HUES48 (cell line): ENCODE results near the gene GSKIP.
A peak's percentile ranks its signal among the peaks of the same experiment; 100 is the strongest.

Experiments
- H3K27ac ChIP-seq: one replicate; pipeline ENCODE4 v1.7.0; 2013; ENCODE audit warnings: low read depth, low read length, inconsistent platforms
- H3K27me3 ChIP-seq: 2 replicates; pipeline ENCODE4 v1.6.1; 2013; ENCODE audit warnings: mild to moderate bottlenecking, low read length; ENCODE audit not compliant: control insufficient read depth, insufficient read depth
- H3K36me3 ChIP-seq: 2 replicates; pipeline ENCODE4 v1.6.1; 2013; ENCODE audit warnings: low read length; ENCODE audit not compliant: control insufficient read depth, insufficient read depth
- H3K4me1 ChIP-seq: 2 replicates; pipeline ENCODE4 v1.6.1; 2013; ENCODE audit warnings: mild to moderate bottlenecking, low read length; ENCODE audit not compliant: control insufficient read depth, insufficient read depth
- H3K4me3 ChIP-seq: 2 replicates; pipeline ENCODE4 v1.5.1; 2013; ENCODE audit warnings: mild to moderate bottlenecking, low read depth, low read length
- H3K9ac ChIP-seq: 2 replicates; pipeline ENCODE4 v1.6.1; 2013; ENCODE audit warnings: mild to moderate bottlenecking, low read depth, low read length, moderate library complexity
- H3K9me3 ChIP-seq: 2 replicates; pipeline ENCODE4 v1.6.1; 2013; ENCODE audit warnings: low read length; ENCODE audit not compliant: control insufficient read depth, insufficient read depth

GSKIP gene

DNA sequence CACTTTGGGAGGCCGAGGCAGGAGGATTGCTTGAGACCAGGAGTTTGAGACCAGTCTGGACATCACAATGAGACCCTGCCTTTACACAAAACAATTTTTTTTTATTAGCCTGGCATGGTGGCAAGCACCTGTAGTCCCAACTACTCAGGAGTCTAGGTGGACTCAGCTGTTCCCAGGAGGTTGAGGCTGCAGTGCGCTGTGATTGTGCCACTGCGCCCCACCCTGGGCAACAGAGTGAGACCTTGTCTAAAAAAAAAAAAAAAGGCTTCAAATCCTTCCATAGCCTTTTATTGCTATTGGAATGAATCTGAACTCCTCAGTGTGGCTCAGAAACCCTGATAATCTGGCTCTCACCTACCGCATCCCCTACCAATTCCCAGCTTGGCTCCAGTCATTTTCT is 54.7 kb downstream of the GSKIP start:
- Histone ChIP-seq H3K27ac (no peak overlapping the region), H3K4me1 (no peaks in the 10 kb centered on the region), H3K36me3 (no peaks in the 10 kb centered on the region), H3K4me3 (no peak overlapping the region), H3K9me3 (no peaks in the 10 kb centered on the region), H3K9ac (no peak overlapping the region), H3K27me3 (no peaks in the 10 kb centered on the region)

DNA sequence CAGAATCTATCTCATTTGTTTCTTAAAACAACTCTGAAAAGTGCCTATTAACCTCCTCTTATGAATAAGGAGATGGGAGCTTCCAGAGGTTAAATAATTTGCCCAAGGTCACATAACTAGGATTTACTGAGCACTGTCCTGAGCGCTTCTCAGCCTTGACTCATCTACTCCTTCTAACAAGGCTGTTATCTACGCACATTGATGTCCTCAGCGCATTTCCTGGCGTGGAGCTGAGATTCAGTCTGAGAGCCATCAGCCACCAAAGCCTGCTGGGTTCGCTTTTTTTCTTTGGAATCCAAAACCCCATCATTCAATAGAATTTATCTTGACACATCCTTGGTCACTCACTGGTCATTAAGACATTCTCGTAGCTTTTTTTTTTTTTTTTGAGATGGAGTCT is 57.9 kb downstream of the GSKIP start:
- no peaks in the 10 kb centered on the region for H3K4me1 ChIP-seq
- no peaks in the 10 kb centered on the region for H3K27me3 ChIP-seq
- H3K27ac ChIP-seq: no peak overlapping the region
- no peak overlapping the region for H3K4me3 ChIP-seq
- H3K9ac ChIP-seq: no peak overlapping the region
- H3K9me3 ChIP-seq: no peaks in the 10 kb centered on the region
- H3K36me3 ChIP-seq: no peaks in the 10 kb centered on the region

DNA sequence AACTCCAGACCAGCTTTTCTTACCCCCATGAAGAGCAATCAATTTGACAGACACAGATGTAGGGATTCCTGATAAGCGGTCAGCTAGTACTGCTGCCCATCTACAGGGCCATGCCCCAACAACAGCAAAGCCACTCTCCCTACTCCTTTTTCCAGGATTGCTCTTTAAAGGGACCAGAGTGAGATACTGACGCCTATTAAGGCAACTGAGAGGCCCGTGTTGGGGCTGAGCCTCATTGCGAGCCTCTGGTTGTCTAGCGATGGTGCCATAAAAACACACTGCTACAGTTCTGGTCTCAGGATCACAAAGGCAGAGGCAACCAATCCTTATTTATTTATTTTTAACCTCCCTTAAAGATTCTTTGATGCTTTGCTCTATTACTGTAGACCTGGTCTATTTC is 59.7 kb downstream of the GSKIP start:
- Histone ChIP-seq H3K27me3 (no peaks in the 10 kb centered on the region), H3K4me1 (no peaks in the 10 kb centered on the region), H3K27ac (no peak overlapping the region)

DNA sequence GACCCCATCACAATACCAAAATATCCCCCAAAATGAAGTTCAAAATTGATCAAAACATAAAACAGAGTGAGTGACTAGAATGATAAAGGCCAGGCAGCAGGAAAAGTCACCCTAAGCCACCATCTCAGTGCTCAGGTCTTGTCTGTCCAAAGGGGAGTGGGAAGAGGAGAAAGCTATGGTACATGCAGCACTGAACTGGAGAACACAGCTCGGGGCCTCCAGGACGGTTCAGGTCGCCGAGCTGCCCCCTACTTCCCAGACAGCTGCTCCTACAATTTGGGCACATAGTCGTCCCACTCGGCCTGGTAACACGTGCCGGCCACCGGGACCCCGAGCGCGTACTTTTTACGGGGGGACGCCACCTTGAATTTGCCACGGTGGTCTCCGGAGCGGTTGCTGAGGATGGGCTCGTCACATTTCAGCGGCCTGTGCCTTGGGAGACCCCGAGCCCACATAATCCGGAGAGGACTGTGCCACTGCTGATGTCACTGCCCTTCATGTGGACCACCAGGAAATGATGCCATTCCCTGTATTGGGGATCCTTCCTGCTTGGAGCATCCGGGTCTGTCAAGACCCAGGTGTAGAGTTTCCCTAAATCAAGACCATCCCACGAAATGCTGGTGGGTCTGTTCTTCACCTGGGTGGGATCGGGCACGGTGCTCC is 60.3 kb downstream of the GSKIP start:
- H3K9me3 ChIP-seq: no peaks in the 10 kb centered on the region
- no peak overlapping the region for H3K27ac ChIP-seq
- H3K4me1 ChIP-seq: no peaks in the 10 kb centered on the region
- peak overlapping the region; percentile 17; the same call in 1 of the 2 replicates for H3K4me3 ChIP-seq
- no peak overlapping the region for H3K9ac ChIP-seq
- H3K27me3 ChIP-seq: no peaks in the 10 kb centered on the region
- no peaks in the 10 kb centered on the region for H3K36me3 ChIP-seq

More for the DNA sequence above, 59.7 kb downstream of the GSKIP start:
- Histone ChIP-seq H3K36me3 (no peaks in the 10 kb centered on the region), H3K9me3 (no peaks in the 10 kb centered on the region), H3K4me3 (no peak overlapping the region), H3K9ac (no peak overlapping the region)

DNA sequence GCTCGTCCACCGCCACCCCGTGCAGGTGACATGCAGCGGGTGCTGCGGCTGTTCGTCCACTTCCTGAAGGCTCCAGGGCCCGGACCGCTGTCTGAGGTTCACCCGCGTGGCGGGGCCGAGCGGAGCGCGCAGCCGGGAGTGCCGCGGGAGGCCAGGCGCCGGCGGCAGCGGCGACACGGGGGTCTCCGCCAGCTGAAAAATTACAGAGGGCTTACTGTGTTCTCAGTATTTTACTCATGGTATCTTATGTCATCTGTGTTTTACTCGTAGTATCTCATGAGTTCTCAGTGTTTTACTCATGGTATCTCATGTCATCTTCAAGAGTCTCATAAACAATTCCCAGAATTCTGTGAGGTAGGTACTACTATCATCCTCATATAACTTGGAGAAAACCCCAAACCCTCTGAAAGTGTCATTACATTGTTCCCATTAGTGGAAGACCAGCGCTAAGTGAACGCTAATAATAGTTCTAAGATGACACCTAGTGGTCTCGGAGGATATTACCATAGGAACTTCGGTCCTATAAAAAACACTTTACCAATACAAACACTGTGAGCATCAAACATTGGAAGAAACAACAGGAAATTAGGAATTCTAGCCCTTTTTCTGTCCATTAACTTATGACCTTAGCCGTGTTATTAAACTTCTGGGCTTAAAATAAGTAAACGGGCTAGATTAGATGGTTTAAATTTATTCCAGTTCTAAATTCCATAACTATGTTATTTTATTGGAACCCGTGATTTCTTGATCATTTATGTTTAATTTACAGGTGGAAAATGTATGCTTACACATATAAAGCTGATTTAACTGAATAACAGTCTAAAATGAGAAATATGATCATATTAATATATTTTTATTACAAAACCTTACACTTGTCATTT is 61.0 kb downstream of the GSKIP start:
- no peak overlapping the region for H3K27ac ChIP-seq
- no peaks in the 10 kb centered on the region for H3K9me3 ChIP-seq
- no peaks in the 10 kb centered on the region for H3K27me3 ChIP-seq
- peak overlapping the region; percentile 17 for H3K4me3 ChIP-seq
- no peak overlapping the region for H3K9ac ChIP-seq
- no peaks in the 10 kb centered on the region for H3K36me3 ChIP-seq
- no peaks in the 10 kb centered on the region for H3K4me1 ChIP-seq

DNA sequence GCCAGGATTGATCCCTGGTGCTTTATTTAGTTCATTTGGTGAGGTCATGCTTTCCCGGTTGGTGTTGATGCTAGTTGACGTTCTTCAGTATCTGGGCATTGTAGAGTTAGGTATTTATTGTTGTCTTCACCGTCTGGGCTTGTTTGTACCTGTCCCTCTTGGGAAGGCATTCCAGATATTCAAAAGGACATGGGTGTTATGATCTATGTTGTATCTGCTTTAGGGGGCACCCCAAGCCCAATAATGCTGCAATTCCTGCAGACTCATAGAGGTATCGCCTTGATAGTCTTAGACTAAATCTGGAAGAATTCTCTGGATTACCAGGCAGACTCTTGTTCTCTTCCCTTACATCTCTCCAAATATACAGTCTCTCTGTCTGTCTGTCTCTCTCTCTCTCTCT is 70.7 kb downstream of the GSKIP start:
- Histone ChIP-seq H3K36me3 (no peaks in the 10 kb centered on the region), H3K4me3 (no peak overlapping the region), H3K9me3 (no peaks in the 10 kb centered on the region), H3K9ac (no peak overlapping the region), H3K27me3 (no peaks in the 10 kb centered on the region), H3K27ac (no peak overlapping the region), H3K4me1 (no peaks in the 10 kb centered on the region)
